K562 (cell line): ENCODE measurements around the gene OR8A1. TPM values are rescaled to one million over a fixed set of nuclear protein-coding genes. Genes with fewer than 3 reads are reported as not detected.

Experiments
- ATAC-seq: fragments of 200-7000 bp; cut with Tn5 transposase; 3 replicates; pipeline ENCODE4 v1.9.1; 2020; ENCODE audit warnings: moderate library complexity
- BruUV-seq: library from RNA; stranded (reverse); fragments of 400-500 nt; replicated peaks from 2 replicates; lab custom pipeline; 2021; lab: Mats Ljungman, UMichigan
- CTCF ChIA-PET: fragments of 300-600 bp; formaldehyde crosslinking; extraction: SDS; loops from one replicate; lab custom pipeline; 2021; ENCODE audit warnings: low intra/inter-chr PET ratio; lab: Yijun Ruan, JAX
- POLR2A ChIA-PET: fragments of 300-600, 350-650 bp; sonication (Branson Sonifier 250); formaldehyde crosslinking; extraction: SDS; loops from one replicate; lab custom pipeline; 2021; ENCODE audit warnings: antibody characterized with exemption, inconsistent platforms; lab: Yijun Ruan, JAX
- DNase-seq, 4 experiments: peaks; one replicate each; pipeline versions ENCODE4 v3.0.0 to v3.0.0-alpha.2; 2011 to 2018; ENCODE audit warnings: low spot score in 3 of 4, mixed read lengths in 3 of 4; ENCODE audit errors: extremely low read depth in 1 of 4
- FAIRE-seq: peaks from 2 replicates; lab custom pipeline; 2011; peaks lifted over from hg19 to GRCh38; lab: Jason Lieb, UNC
- H2AFZ ChIP-seq: 2 replicates; pipeline ENCODE4 v1.6.0; 2011; ENCODE audit warnings: low read depth, low read length, control low read depth, inconsistent platforms
- H3K27ac ChIP-seq: fragments of 200-600 bp; 3 replicates; pipeline ENCODE4 v1.8.0; 2011; ENCODE audit warnings: low read depth, mild to moderate bottlenecking, control low read depth, inconsistent platforms, low read length, moderate library complexity, mixed read lengths; ENCODE audit errors: extremely low read depth
- H3K27me3 ChIP-seq, 2 experiments: fragments of 300-600 bp in 1 of 2; 2 replicates in 1 of 2; 3 replicates in 1 of 2; pipeline versions ENCODE4 v1.6.0 to v1.8.0; 2011; ENCODE audit warnings: inconsistent platforms in 2 of 2, low read length in 2 of 2, mild to moderate bottlenecking in 1 of 2, mixed read lengths in 1 of 2, moderate library complexity in 1 of 2; ENCODE audit not compliant: control insufficient read depth in 2 of 2, insufficient read depth in 2 of 2
- H3K36me3 ChIP-seq: fragments of 300-600 bp; 3 replicates; pipeline ENCODE4 v1.8.0; 2011; ENCODE audit warnings: mild to moderate bottlenecking, low read length, inconsistent platforms; ENCODE audit not compliant: control insufficient read depth, insufficient read depth
- H3K4me1 ChIP-seq, 2 experiments: fragments of 200-600 bp in 1 of 2; replicated peaks in 1 of 2; 2 replicates in 1 of 2; 3 replicates in 1 of 2; pipeline versions ENCODE4 v1.5.1 to v1.8.0; 2011; ENCODE audit warnings: inconsistent platforms in 2 of 2, low read length in 2 of 2, mild to moderate bottlenecking in 1 of 2, mixed read lengths in 1 of 2, moderate library complexity in 1 of 2; ENCODE audit not compliant: control insufficient read depth in 2 of 2, insufficient read depth in 2 of 2
- H3K4me2 ChIP-seq: 2 replicates; pipeline ENCODE4 v1.6.1; 2011; ENCODE audit warnings: low read length, control low read depth, inconsistent platforms, mixed read lengths; ENCODE audit not compliant: insufficient read depth
- H3K4me3 ChIP-seq: fragments of 200-600 bp; sonication (generic), shearing (Covaris generic); 2 replicates; pipeline ENCODE4 v1.5.1; 2016; ENCODE audit warnings: control low read depth, inconsistent platforms
- H3K79me2 ChIP-seq: fragments of 200-600 bp; 3 replicates; pipeline ENCODE4 v1.8.0; 2011; ENCODE audit warnings: low read length, inconsistent platforms; ENCODE audit not compliant: control insufficient read depth, insufficient read depth
- H3K9ac ChIP-seq, 2 experiments: 2 replicates each; pipeline versions ENCODE4 v1.6.0 to v1.6.1; 2011; ENCODE audit warnings: low read depth in 2 of 2, low read length in 2 of 2, control low read depth in 1 of 2, inconsistent platforms in 1 of 2, mild to moderate bottlenecking in 1 of 2, mixed read lengths in 1 of 2; ENCODE audit not compliant: insufficient read depth in 1 of 2
- H3K9me1 ChIP-seq: one replicate; pipeline ENCODE4 v1.6.0; 2011; ENCODE audit warnings: inconsistent platforms, mild to moderate bottlenecking, low read length, moderate library complexity; ENCODE audit not compliant: control insufficient read depth, insufficient read depth
- H3K9me3 ChIP-seq: replicated peaks from 2 replicates; pipeline ENCODE4 v1.5.1; 2011; ENCODE audit warnings: low read depth, low read length, inconsistent platforms; ENCODE audit not compliant: control insufficient read depth, insufficient read depth
- H4K20me1 ChIP-seq: replicated peaks from 2 replicates; pipeline ENCODE4 v1.6.1; 2011; ENCODE audit warnings: low read length, inconsistent platforms, mixed read lengths; ENCODE audit not compliant: control insufficient read depth, insufficient read depth
- ARID4B ChIP-seq: sonication (generic); formaldehyde crosslinking; IDR thresholded peaks from 2 replicates; pipeline ENCODE4 v1.8.0; 2022; ENCODE audit warnings: mild to moderate bottlenecking, missing genetic modification reagents
- GTF2F1 ChIP-seq: IDR thresholded peaks from 2 replicates; pipeline ENCODE4 v1.6.1; 2011; ENCODE audit warnings: low read depth, low read length, improper control_type of control experiment
- HMBOX1 ChIP-seq: sonication (generic); IDR thresholded peaks from 2 replicates; pipeline ENCODE4 v1.6.1; 2016
- KDM5B ChIP-seq: fragments of 200-600 bp; sonication (generic); IDR thresholded peaks from 2 replicates; pipeline ENCODE4 v1.6.1; 2012; ENCODE audit warnings: low read depth, mild to moderate bottlenecking, moderate library complexity, low read length, control low read depth, inconsistent platforms; ENCODE audit not compliant: insufficient replicate concordance
- MEIS2 ChIP-seq: fragments of 450-650 bp; IDR thresholded peaks from 2 replicates; pipeline ENCODE4 v1.6.1; 2014; ENCODE audit warnings: mild to moderate bottlenecking; ENCODE audit not compliant: partially characterized antibody
- PBX2 ChIP-seq, 2 experiments: IDR thresholded peaks in 1 of 2; conservative IDR thresholded peaks in 1 of 2; 2 replicates each; pipeline ENCODE4 v1.6.1; 2016; ENCODE audit warnings: low read depth in 2 of 2, mild to moderate bottlenecking in 1 of 2, missing compliant biosample characterization in 1 of 2, missing genetic modification characterization in 1 of 2, moderate library complexity in 1 of 2
- PKNOX1 ChIP-seq: fragments of 450-650 bp; IDR thresholded peaks from 2 replicates; pipeline ENCODE4 v1.6.1; 2016
- RHOXF2B ChIP-seq: fragments of 250-450 bp; sonication (Bioruptor Pico); conservative IDR thresholded peaks from 2 replicates; pipeline ENCODE4 v1.5.1; 2021
- ZNF143 ChIP-seq: sonication (generic); formaldehyde crosslinking; IDR thresholded peaks from 2 replicates; pipeline ENCODE4 v1.9.0; 2022; ENCODE audit warnings: mild to moderate bottlenecking, missing genetic modification reagents
- ZNF175 ChIP-seq: fragments of 200-800 bp; sonication (Bioruptor generic); IDR thresholded peaks from 2 replicates; pipeline ENCODE4 v1.6.1; 2016; ENCODE audit warnings: low read depth, mild to moderate bottlenecking, missing genetic modification characterization, missing compliant biosample characterization
- WGBS: fragments of 100-300 bp; shearing (Covaris generic); methylation state at CpG from one replicate; pipeline ENCODE4 v1.1.6; 2016; ENCODE audit warnings: low coverage, mixed read lengths; ENCODE audit not compliant: insufficient coverage; ENCODE audit errors: missing lambda C conversion rate; 5-methylcytosine and 5-hydroxymethylcytosine counted together
- in situ Hi-C: fragments of 300-500 bp; cut with MboI; formaldehyde crosslinking; loops from 4 replicates; pipeline ENCODE4 v1.15.0; 2018; ENCODE audit warnings: inconsistent platforms, mixed read lengths
- intact Hi-C: fragments of 100-400 bp; cut with micrococcal nuclease; formaldehyde crosslinking; loops from 2 replicates; pipeline ENCODE4 v1.14.2; 2022
- polyA plus RNA-seq, 8 experiments: library from polyadenylated mRNA; depleted of rRNA in 4 of 8; stranded (reverse) in 5 of 8; unstranded in 3 of 8; fragments of >200 nt; fragmentation: Nextera tagmentation in 2 of 8; fragmentation: Illumina TruSeq in 1 of 8; extraction: Ambion mirVana in 2 of 8; extraction: Trizol in 1 of 8; gene quantifications; 2 replicates each; pipeline versions ENCODE4 v1.2.1 to v1.2.3, GENCODE V29; 2011 to 2014; ENCODE audit warnings: inconsistent platforms in 1 of 8, missing spikeins in 1 of 8
- total RNA-seq, 7 experiments: library from RNA; depleted of rRNA in 6 of 7; stranded (reverse); fragments of >200 nt in 6 of 7; fragmentation: Illumina TruSeq in 2 of 7; extraction: Trizol in 2 of 7; gene quantifications; 2 replicates each; pipeline versions ENCODE4 v1.2.1 to v1.2.3, GENCODE V29; 2011 to 2021; ENCODE audit warnings: low replicate concordance in 1 of 7

Gene OR8A1
- total and polyA plus RNA-seq, 9 of the 15 experiments (the other 6 are each of a cell fraction or from before 2014, with no cell fraction given): 0.27 to 2.7 (median 1.4) TPM

GRCh38 chr11:124600621-124601320, 31.0 kb downstream of the OR8A1 start:
- H3K9ac ChIP-seq: no peak overlapping the region
- ATAC-seq (no peak), FAIRE-seq (no peak), DNase-seq (no peak)
- H3K79me2 ChIP-seq: no peaks in the 10 kb centered on the region
- no peak overlapping the region for H2AFZ ChIP-seq
- no peak overlapping the region for H3K4me3 ChIP-seq
- no peak overlapping the region for H3K27ac ChIP-seq
- H3K36me3 ChIP-seq: no peaks in the 10 kb centered on the region
- CTCF ChIA-PET: no interaction called here
- no peaks in the 10 kb centered on the region for H3K9me3 ChIP-seq
- H3K27me3 ChIP-seq: no peaks in the 10 kb centered on the region
- BruUV-seq: no TSS peak
- H3K4me2 ChIP-seq: no peak overlapping the region
- TF ChIP-seq GTF2F1 (no peak), ARID4B (no peak), PBX2 (CRISPR knock-in tag; IDR thresholded peaks at IDR 0.05; ENCODE audit: low read depth) (no peak), PBX2 (tag; conservative IDR thresholded peaks at IDR 0.05; ENCODE audit: low read depth) (peak; percentile 74), ZNF143 (CRISPR knock-in tag) (no peak), ZNF175 (CRISPR knock-in tag) (0 out of 2 replicates have a peak, but pooled peaks have one; percentile 34), KDM5B (no peak), HMBOX1 (peak; percentile 72), MEIS2 (peak; percentile 19), RHOXF2B (CRISPR knock-in tag) (no peak), PKNOX1 (0 out of 2 replicates have a peak, but pooled peaks have one; percentile 6)
- intact Hi-C loops: no loop called here
- WGBS: 1% methylated on average over 5 of the region's 5 CpGs
- no peaks in the 10 kb centered on the region for H4K20me1 ChIP-seq
- POLR2A ChIA-PET: interaction anchor here (0.7 to 1.0 kb wide), 3 partner anchors 48 to 161 kb away, joined by 3 to 4 read pairs (median 3); no protein-coding TSS in a partner anchor
- H3K4me1 ChIP-seq: no peaks in the 10 kb centered on the region; a peak in 1 of 5 replicates
- H3K9me1 ChIP-seq: no peaks in the 10 kb centered on the region
- in situ Hi-C loops: no loop called here
